GM10248 (cell line): Measurements from ENCODE around the gene IMMP2L.

ENCODE experiments used
- CTCF ChIA-PET: fragments of 300-600 bp; sonication (Branson Sonifier 250); formaldehyde crosslinking; extraction: SDS; loops from one replicate; lab custom pipeline; 2021; ENCODE audit warnings: antibody characterized with exemption; lab: Yijun Ruan, JAX
- POLR2A ChIA-PET: fragments of 350-650 bp; sonication (Branson Sonifier 250); formaldehyde crosslinking; extraction: SDS; loops from one replicate; lab custom pipeline; 2020; ENCODE audit warnings: antibody characterized with exemption; lab: Yijun Ruan, JAX
- DNase-seq: peaks from one replicate; pipeline ENCODE4 v3.0.0; 2012; ENCODE audit errors: extremely low spot score
- CTCF ChIP-seq: IDR thresholded peaks from 2 replicates; pipeline ENCODE4 v1.5.1; 2012; ENCODE audit warnings: mild to moderate bottlenecking, low read depth; ENCODE audit errors: extremely low read depth, missing control alignments, control extremely low read depth

Gene IMMP2L

GRCh38 chr7:110759069-110759468 lies 803.2 kb downstream of the IMMP2L start:
- CTCF ChIA-PET: interaction anchor here (1.6 kb wide), 1 partner anchor 15 kb away, joined by 3 read pairs; no protein-coding TSS in a partner anchor
- no peak for TF ChIP-seq CTCF
- POLR2A ChIA-PET: no interaction called here
- DNase-seq: no peak

DNA sequence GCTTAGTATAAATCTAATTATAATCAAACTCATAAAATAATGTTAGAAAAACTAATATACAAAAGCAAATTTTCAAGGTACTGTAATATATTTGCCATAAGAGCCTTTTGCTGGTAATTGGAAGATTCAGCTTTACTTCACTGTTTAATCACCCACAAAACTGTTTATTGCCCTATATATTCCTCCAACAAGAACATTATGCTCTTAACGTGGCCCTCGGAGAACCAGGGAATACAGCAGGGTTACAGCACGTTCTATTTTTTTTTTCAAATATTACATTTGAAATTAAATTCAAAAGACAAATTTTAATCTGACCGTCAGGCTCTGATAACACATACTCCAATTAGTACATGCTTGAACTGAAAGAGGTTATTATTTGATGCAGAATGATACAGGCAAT lies 807.6 kb downstream of the IMMP2L start:
- DNase-seq: no peak
- POLR2A ChIA-PET: no interaction called here
- CTCF ChIA-PET: interaction anchor here (0.7 to 1.4 kb wide), 2 partner anchors 14 to 17 kb away, joined by 3 to 4 read pairs; no protein-coding TSS in a partner anchor
- no peak for TF ChIP-seq CTCF

DNA sequence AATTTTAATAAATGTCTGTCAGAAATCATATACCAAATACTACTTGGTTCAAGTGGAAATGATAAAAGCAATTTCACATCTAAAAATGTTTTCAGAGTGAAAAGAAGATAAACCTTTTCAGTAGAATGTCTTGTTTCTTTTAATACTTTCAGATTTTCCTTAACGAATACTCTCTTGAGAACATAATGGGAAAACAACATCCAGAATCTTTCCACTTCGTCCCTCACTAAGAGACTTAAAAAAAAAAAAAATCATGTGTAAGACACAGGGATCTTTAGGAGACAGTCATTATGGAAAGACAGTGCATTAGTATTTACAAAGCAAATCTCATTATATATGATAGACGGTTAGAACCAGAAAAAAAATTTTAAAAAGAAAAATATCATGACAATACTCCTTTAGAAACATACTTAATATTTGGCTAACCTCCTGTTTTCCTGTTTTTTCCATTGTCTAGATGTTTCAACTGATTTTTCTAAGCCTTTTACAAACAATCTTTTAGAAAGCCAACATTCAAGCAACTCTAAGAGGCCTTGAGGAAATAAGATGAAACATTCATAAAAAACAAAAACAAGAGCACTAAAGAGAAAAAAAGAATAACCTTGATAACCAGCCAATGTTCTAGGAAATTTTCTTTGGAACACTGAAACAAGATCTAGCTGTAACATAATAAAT lies 811.2 kb downstream of the IMMP2L start:
- DNase-seq: no peak
- no peak for TF ChIP-seq CTCF
- ChIA-PET CTCF (no interaction called here), POLR2A (no interaction called here)

DNA sequence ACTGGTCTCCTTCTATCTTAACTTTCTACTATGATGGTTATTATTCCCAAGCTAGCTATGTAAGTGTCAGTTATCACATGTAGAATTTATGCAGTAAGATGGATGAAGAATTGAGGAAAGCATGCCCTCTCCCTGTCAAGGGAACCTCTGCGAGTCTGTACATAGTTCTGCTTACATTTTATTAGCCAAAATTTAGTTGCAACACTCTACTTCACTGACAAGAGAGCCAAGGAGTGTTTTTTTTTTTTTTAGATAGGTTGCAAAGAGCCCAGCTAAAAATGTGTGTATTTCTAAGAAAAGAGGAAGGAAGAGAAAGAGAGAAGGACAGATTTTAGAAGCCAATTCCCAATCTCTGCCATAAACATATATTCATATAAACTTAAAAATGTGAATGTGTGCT lies 829.1 kb downstream of the IMMP2L start:
- DNase-seq: no peak
- CTCF ChIA-PET: no interaction called here
- TF ChIP-seq CTCF: no peak
- POLR2A ChIA-PET: no interaction called here

GRCh38 chr7:110724811-110725210 lies 837.5 kb downstream of the IMMP2L start:
- POLR2A ChIA-PET: no interaction called here
- DNase-seq: no peak
- no peak for TF ChIP-seq CTCF
- CTCF ChIA-PET: no interaction called here

DNA sequence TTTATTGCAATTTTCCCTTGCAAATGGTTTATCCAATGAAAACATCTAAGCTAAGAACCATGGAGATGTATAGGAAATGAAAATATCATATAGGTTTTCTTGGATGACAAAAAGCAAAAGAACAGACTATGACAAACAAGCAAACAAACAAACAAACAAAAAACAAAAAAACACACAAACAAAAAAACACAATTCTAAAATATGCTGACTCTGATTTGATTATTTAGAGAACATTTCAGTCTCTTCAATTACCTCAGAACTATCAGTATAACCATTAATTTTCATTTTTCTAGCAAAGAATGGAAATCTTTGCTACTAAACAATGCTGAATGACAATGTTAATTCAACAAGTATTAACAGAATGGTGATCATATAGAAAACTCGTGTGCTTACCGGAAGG lies 840.9 kb downstream of the IMMP2L start:
- POLR2A ChIA-PET: no interaction called here
- CTCF ChIA-PET: no interaction called here
- no peak for DNase-seq
- TF ChIP-seq CTCF: no peak
